ENCODE results near the gene USP40.
A peak's percentile ranks its signal among the peaks of the same experiment; 100 is the strongest.

USP40 gene

DNA sequence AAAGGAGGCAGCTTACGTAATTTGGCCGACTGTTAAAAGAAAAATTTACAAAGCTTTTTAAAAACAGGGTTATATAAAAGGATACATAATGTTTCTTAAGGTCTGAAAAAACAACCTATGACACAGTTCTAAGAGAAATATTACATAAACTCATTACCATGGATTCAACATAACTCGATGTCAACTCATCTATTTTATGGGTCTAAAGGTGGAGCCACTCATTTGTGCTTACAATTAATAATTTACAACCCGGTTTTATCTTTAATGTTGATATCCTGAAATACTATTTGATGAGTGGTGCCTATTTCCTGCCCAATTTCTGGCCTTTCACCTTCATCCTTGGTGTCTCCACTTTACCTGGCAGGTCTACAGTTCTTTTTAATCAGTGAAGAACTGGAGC, 15.1 kb downstream of the USP40 start:
- DNase-seq, result no peak

DNA sequence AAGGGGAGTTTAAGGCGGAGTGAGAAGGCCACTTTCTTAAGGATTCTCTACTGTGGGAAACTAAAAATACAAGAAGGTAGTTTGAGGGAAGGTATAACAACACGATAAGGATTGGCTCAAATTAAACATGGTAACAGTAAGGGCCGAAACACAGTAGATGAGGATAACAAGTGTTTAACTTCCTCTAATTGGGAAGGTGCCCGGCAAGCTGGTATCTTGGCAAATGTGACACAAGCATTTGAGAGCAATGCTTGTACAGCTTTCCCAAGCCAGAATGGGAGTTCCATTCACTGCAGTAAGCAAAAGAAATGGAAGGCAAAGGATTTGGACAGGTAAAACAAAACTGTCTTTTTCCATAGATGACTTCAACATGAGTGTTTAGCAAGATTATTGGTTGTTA, 19.8 kb downstream of the USP40 start:
- DNase-seq, result no peak

GRCh38 chr2:233546101-233546500, 20.5 kb downstream of the USP40 start:
- no peak for DNase-seq

GRCh38 chr2:233544200-233544610, 22.4 kb downstream of the USP40 start:
- DNase-seq, result no peak

DNA sequence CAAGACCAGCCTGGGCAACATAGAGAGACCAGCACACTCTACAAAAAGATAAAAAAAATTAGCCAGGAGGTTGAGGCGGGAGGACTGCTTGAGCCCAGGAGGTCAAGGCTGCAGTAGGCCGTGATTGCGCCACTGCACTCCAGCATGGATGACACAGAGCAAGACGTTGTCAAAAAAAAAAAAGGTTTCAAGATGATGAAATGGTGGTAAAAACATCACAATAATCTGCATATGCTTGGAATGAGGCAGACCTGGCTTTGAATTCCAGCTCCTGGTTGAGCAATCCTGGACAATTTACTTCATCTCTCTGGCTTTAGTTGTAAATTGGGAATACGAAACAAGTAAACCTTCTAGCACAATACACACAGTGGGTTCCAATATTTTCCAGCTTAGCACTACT, 24.1 kb downstream of the USP40 start:
- no peak for DNase-seq

GRCh38 chr2:233538741-233539140, 27.8 kb downstream of the USP40 start:
- no peak for DNase-seq

GRCh38 chr2:233535271-233535670, 31.3 kb downstream of the USP40 start:
- no peak for DNase-seq

DNA sequence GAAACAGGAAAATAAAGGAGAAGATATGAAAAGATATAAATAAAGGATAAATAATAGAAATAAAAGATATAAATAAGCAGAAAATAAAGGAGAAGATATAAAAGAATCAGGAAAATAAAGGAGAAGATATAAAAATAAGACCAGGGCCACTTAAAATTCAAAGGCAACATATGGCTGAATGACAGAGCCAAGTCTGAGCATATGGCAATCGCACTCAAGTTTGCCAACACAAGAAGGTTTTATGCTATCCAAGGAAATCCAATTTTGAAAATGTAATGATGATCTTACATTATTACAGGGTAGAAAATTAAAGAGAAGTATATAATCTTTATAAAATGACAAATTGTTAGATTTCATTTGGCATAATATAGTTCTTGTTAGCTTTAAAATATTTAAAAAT, 33.6 kb downstream of the USP40 start:
- DNase-seq, result no peak

DNA sequence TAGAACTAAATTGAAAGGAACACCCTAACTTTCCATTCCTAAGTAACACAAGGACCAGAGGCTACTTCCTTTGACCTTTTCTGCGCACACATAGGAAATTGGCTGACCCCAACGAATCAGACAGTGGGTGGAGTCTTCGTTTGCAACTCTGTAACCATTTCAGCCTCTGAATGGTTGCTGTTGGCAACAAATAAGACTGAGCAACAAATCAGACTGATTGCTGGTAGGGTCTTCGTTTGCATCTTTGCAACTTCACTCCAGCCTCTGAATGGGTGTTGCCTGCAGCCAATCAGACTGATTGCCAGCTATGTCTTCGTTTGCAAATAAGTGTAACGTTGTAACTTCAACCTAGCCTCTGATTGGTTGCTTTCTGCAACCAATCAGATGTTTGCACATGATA, 34.6 kb downstream of the USP40 start:
- no peak for DNase-seq

GRCh38 chr2:233530381-233530780, 36.2 kb downstream of the USP40 start:
- DNase-seq, result no peak

GRCh38 chr2:233528182-233528581, 38.4 kb downstream of the USP40 start:
- no peak for DNase-seq

- no peak for DNase-seq
These were observed 40.8 kb downstream of the USP40 start for GRCh38 chr2:233525791-233526190.

DNA sequence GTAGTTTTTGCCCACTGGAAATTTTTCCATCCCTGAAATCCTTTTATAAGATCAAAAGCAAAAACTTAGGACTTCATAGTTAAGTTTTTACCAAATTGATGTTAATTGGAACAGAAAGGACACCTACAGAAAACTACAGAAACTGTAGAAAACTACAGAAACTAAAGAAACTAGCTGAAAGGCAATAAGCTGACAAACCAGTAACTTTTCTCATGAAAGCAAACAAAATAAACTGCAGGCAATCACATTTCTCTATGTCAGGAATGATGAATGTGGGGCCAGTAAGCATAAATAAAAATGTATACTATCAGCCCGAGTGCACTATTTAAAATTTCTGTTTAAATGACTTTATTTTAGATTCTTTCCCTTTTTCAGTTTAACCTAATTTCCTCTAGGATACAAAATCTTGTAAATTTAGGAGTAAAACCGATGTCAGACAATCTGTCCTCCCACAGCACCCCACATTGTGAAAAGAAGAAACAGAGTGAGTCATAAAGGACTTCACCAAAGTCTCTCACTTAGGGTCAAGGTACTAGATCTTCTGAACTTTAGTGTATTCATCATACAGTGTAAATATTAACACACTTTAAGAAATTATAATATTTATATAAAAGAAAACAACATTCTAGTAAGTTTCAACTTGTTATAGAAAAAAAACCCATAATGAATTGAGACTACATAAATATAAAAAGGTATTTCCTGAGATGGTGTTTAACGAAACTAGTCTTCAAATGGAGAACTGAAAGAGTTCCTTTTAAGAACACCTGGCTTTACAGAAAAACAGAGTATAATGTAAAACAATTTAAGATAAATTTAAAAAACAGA, 46.6 kb downstream of the USP40 start:
- DNase-seq, result no peak

DNA sequence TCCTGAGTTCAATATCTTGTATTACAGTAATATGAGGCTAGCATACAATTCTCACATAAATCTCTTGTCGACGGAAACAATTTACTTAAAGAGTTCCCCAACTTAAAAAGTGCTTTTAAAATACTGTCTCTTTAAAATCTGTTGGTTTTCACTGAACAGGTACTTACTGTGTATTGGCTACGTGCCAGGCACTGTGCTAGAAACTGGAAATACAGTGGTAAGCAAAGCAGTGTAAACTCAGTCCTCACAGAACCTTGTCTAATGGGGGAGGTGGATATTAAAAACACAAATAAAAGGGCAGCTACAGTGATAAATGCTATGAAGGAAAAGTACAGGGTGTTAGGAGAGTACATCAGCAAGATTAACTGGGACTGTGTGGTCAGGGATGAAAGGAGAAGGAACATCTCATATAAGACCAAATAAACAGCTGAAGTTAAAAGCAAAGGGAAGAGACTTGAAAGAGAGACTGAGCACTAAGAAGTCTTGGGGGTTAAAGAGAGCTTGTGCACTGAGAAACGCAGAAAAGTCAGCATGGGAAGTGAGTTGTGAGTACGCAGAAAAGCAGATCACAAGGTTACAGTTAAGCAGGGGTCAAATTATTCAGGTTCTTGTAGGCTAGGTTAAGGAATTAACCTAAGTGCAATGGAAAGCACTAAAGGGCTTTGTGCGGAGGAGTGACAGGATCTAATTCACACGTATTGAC, 52.5 kb downstream of the USP40 start:
- DNase-seq, result peak; percentile 2

DNA sequence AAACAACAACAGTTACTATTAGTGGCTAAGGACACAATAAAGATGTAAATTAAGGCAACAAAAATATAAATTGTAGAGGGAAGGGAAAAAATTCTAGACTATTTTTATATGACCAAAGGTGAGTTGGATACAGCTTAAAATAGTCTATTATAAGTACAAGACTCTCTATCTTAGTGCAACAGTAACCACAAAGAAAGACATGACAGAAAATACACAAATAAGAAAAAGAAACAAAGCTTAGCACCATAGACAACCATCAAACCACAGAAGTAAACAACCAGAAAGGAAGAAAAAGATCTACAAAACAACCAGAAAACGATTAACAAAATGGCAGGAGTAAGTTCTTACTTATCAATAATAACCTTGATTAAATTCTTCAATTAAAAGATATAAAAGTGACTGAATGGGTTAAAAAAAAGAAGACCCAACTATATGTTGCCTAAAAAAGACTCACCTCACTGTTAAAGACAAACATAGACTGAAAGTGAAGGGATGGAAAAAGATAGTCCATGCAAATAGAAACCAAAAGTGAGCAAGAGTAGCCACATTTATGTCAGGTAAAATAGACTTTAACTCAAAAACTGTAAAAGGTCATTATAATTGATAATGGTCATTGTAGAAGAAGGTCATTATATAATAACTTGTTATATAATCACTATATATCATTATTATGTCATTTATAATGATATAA, 62.5 kb downstream of the USP40 start:
- no peak for DNase-seq

GRCh38 chr2:233503481-233503880, 63.1 kb downstream of the USP40 start:
- DNase-seq, result no peak

GRCh38 chr2:233501198-233502076, 65.1 kb downstream of the USP40 start:
- no peak for DNase-seq

DNA sequence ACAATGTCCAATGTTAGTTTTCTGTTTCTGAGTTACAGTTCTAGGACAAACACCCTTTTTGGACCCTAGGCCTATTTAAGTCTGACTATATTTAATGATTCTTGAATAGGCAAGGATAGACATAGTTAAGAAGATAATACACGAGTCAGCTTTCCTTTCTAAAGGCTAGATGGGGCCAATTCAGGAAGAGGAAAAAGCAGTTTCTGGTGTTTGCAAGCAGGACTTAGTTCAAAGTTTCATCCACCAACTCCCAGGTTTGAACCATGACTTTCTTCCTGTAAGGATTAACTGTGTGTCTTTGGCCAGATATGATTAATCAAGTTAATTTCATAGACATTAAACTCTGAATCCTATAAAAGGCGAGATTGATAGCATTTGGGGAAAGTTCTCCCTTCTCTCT, 66.7 kb downstream of the USP40 start:
- DNase-seq, result no peak

DNA sequence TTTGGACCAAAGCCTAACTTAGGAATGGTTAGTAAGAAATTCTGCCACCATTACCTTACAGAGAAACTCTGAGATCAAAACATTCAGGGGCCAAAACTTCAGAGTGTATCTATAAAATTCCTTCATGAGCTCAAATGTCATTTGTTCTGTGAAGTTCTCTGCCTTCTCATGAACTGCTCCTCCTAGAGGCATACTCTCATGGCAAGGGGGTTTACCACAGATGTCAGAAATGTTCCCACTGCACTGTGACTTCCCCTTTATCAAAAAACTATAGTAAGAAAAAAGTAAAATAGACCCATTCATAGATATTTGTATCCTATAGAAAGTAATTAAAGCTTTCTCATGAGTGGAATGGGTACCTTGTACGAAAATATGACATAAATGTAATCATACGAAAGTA, 68.5 kb downstream of the USP40 start:
- DNase-seq, result no peak

DNA sequence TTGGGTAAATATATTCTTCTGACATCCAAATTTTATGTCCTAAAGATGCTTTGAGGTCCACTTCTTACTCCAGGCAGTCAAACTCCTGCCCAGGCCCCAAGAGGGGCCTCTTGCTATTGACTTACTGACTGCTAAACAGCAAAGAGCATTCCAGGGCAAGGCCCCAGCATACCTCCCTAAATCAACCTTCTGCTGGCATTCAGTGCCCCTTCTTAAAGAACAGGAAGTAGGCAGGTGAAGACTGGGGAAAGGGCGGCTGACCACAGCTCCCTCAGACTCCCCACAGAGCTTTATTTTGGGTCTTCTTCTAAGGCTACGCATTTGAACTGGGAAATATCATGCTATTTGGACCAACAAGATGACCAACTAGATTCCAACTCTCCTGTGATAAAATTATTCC, 68.9 kb downstream of the USP40 start:
- no peak for DNase-seq

- no peak for DNase-seq
These were observed 70.8 kb downstream of the USP40 start for GRCh38 chr2:233495503-233496496.

DNA sequence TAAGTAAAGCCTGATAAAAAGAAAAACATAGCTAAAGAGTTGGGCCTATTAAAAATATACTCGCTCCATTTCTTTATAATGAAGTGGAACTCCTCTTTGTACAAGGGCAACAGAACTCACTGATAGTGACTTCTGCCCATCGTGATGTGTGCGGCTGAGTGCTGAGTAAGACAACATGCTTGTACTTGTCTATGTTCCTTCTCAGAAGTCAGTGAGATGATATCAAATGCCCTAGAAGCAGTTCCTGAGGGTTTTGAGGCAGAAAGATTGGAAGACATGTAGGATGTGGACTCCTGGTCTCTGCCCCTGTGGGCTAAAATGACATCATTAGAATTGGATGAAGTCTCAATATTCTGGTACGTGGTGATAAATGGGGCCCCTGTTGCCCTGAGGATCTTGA, 73.8 kb downstream of the USP40 start:
- DNase-seq, result no peak

Data from NCI-H2081 treated with DMSO at 0.1 percent for 48 hours (cell line).